SJSA1 (cell line): Measurements from ENCODE around the gene GYG1. TPM values are rescaled to one million over a fixed set of nuclear protein-coding genes. Genes with fewer than 3 reads are reported as not detected.

Source experiments
- DNase-seq, 2 experiments: peaks; one replicate each; pipeline ENCODE4 v3.0.0-alpha.2; 2015 to 2020; ENCODE audit warnings: low spot score in 2 of 2, low read depth in 1 of 2
- H3K27ac ChIP-seq: fragments of 250-450 bp; sonication (Bioruptor Pico); 2 replicates; pipeline ENCODE4 v1.5.1; 2020; ENCODE audit warnings: mild to moderate bottlenecking, moderate library complexity
- H3K27me3 ChIP-seq: fragments of 250-450 bp; sonication (Bioruptor Pico); replicated peaks from 2 replicates; pipeline ENCODE4 v1.5.1; 2020; ENCODE audit warnings: mild to moderate bottlenecking, moderate library complexity
- H3K36me3 ChIP-seq: fragments of 250-450 bp; sonication (Bioruptor Pico); 2 replicates; pipeline ENCODE4 v1.5.1; 2020; ENCODE audit warnings: mild to moderate bottlenecking
- H3K4me1 ChIP-seq: fragments of 250-450 bp; sonication (Bioruptor Pico); replicated peaks from 2 replicates; pipeline ENCODE4 v1.6.1; 2021; ENCODE audit warnings: mild to moderate bottlenecking
- H3K4me3 ChIP-seq: fragments of 250-450 bp; sonication (Bioruptor Pico); 2 replicates; pipeline ENCODE4 v1.5.1; 2020; ENCODE audit warnings: mild to moderate bottlenecking
- H3K9me3 ChIP-seq: fragments of 250-450 bp; sonication (Bioruptor Pico); replicated peaks from 2 replicates; pipeline ENCODE4 v1.5.1; 2020; ENCODE audit warnings: mild to moderate bottlenecking
- total RNA-seq: library from RNA; depleted of rRNA; stranded (reverse); fragments of >200 nt; shearing (Covaris generic); gene quantifications from 2 replicates; pipeline ENCODE4 v1.2.3, GENCODE V29; 2014; rRNA removed

Gene GYG1
- 14.1 and 16.7 TPM in 2 replicates for total RNA-seq

- Histone ChIP-seq H3K36me3 (peaks cover 12% of the 10 kb centered on the region), H3K9me3 (no peaks in the 10 kb centered on the region), H3K4me1 (peaks cover 9% of the 10 kb centered on the region; the same call in 1 of the 2 replicates), H3K4me3 (peak within 1 kb of the TSS; percentile 80), H3K27ac (peak within 1 kb of the TSS; percentile 64), H3K27me3 (no peaks in the 10 kb centered on the region)
- peak; percentile 70 to 81 for DNase-seq
These were observed at the start of gene GYG1 for GRCh38 chr3:148991219-148992026. GYG1 (plus strand) TSS chr3:148991540; CDS start chr3:148991641, 101 bp downstream.

DNA sequence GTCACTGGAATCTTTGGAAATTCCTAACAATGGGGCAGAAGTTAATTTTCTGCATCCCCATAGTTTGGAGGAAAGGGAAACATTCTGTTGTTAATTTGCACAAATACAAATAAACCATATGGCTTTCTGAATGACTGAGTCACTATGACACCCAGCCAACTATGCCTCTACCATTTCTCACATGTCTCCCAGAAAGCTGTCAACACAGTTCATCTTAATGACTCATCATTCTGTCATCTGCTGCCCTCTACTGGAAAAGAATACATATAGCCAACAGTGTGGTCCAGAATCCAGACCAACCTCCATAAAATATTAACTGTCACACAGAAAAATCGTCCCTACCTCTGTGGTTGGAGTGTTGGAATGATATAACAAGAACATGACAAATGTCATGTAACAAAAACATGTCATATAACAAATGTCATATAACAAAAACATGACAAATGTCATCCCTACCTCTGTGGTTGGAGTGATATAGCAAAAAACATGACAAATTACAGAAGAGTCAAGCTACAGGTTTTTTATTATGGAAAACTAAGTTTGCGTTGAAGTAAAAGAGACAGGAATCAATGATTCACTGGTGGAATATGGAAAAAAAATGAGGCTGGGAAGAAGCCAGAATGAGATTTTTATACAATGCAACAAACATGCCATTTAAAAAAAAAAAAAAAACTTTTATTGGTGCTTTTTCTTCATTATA, 47.7 kb upstream of the GYG1 start:
- Histone ChIP-seq H3K4me3 (no peak overlapping the region), H3K36me3 (no peaks in the 10 kb centered on the region), H3K4me1 (peaks cover 13% of the 10 kb centered on the region), H3K27me3 (no peaks in the 10 kb centered on the region), H3K27ac (no peak overlapping the region), H3K9me3 (no peaks in the 10 kb centered on the region)
- DNase-seq, result peak; percentile 74 to 89

DNA sequence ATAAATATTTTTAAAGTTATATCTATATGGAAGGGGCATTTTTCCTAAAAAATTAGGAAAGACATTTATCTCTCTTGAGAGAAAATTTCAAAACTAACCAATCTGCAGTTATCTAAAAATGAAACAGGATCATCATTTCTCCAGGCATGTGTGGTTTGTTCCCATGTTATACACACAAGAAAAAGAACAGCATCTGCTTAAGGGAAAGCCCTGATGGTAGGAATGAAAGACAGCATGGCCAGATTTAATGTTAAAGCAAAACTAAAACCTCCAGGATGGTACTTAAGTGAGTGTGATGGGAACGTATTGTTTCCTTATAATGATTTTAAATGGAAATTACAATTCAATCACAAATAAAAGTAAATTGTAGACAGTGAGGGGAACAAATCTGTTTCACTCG, 46.2 kb upstream of the GYG1 start:
- no peak for DNase-seq
- no peaks in the 10 kb centered on the region for H3K36me3 ChIP-seq
- peaks cover 13% of the 10 kb centered on the region for H3K4me1 ChIP-seq
- no peak overlapping the region for H3K27ac ChIP-seq
- H3K27me3 ChIP-seq, result no peaks in the 10 kb centered on the region
- no peak overlapping the region for H3K4me3 ChIP-seq
- no peaks in the 10 kb centered on the region for H3K9me3 ChIP-seq

DNA sequence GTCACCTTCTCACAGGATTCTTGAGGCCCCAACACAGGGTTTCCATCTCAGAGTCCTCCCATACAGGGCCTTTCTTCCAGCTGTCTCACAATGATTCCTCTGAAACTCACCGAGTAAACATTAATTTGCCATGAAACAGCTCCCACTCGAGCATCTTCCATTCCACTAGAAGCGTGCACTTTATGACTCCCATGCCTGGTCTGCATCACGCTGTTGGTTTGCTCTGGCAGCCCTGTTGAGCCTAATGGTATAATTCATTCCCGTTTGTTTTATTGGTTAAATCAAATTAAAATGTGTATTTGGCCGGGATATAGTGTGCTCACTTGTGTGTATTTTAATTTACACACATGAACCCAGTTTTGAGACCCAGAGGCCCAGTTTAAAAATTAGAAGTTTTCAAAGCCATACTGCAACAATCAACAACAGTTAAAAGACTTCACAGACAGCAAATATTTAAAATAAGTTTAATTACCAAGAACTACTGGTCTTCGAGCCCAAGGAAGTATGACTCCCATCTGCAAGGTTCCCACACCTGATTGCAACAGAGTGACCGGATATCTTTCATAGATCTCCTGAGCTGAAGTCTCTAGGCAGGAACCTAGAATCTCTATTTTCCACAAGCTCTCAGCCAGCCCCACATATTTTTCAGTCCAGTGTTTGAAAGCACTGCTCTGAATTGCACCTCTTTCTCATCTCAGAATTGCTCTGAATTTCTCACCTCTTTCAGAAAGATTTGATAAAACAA, 42.3 kb upstream of the GYG1 start:
- H3K9me3 ChIP-seq, result no peaks in the 10 kb centered on the region

DNA sequence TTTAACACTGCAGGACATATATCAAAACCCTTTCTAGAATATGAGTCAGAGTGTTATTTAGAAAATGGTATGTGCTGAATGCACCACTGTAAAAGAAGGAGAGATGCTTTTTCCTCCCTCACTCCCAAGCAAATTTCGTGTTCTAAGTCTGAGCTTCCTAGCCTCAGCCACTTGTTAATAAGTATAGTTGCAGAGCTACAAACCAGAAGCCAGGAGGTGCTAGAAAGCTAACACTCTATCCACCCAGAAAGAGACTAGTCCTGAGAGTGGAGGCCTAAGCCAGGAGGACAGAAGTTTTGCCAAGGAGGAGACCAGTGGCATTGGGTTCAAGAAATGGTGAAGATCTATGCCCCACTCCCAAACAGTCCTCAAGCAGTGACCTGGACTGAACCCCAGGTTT, 40.5 kb upstream of the GYG1 start:
- no peak for DNase-seq
- no peaks in the 10 kb centered on the region for H3K36me3 ChIP-seq
- no peak overlapping the region for H3K4me3 ChIP-seq
- H3K4me1 ChIP-seq, result peaks cover 21% of the 10 kb centered on the region
- no peaks in the 10 kb centered on the region for H3K9me3 ChIP-seq
- no peak overlapping the region for H3K27ac ChIP-seq
- H3K27me3 ChIP-seq, result no peaks in the 10 kb centered on the region

More for the DNA sequence above, 42.3 kb upstream of the GYG1 start:
- DNase-seq, result no peak
- H3K4me1 ChIP-seq, result peaks cover 19% of the 10 kb centered on the region
- H3K27me3 ChIP-seq, result no peaks in the 10 kb centered on the region
- no peak overlapping the region for H3K4me3 ChIP-seq
- H3K36me3 ChIP-seq, result no peaks in the 10 kb centered on the region
- no peak overlapping the region for H3K27ac ChIP-seq

GRCh38 chr3:148951599-148952361, 39.6 kb upstream of the GYG1 start:
- H3K4me3 ChIP-seq, result no peak overlapping the region
- no peaks in the 10 kb centered on the region for H3K36me3 ChIP-seq
- no peaks in the 10 kb centered on the region for H3K9me3 ChIP-seq
- peaks cover 24% of the 10 kb centered on the region for H3K4me1 ChIP-seq
- H3K27me3 ChIP-seq, result no peaks in the 10 kb centered on the region
- no peak overlapping the region for H3K27ac ChIP-seq
- peak in 1 of 2 experiments; percentile 28 for DNase-seq

- no peak for DNase-seq
- Histone ChIP-seq H3K36me3 (no peaks in the 10 kb centered on the region), H3K4me1 (peaks cover 24% of the 10 kb centered on the region), H3K4me3 (no peak overlapping the region), H3K27me3 (no peaks in the 10 kb centered on the region), H3K27ac (no peak overlapping the region), H3K9me3 (no peaks in the 10 kb centered on the region)
These were observed 38.2 kb upstream of the GYG1 start for GRCh38 chr3:148953094-148953493.

GRCh38 chr3:148954981-148955380, 36.4 kb upstream of the GYG1 start:
- Histone ChIP-seq H3K36me3 (no peaks in the 10 kb centered on the region), H3K4me1 (peaks cover 24% of the 10 kb centered on the region), H3K27me3 (no peaks in the 10 kb centered on the region), H3K27ac (no peak overlapping the region), H3K9me3 (no peaks in the 10 kb centered on the region), H3K4me3 (no peak overlapping the region)
- no peak for DNase-seq

- DNase-seq, result peak; percentile 54 to 79
- peaks cover 19% of the 10 kb centered on the region for H3K4me1 ChIP-seq
- H3K9me3 ChIP-seq, result no peaks in the 10 kb centered on the region
- peak overlapping the region; percentile 5 for H3K27ac ChIP-seq
- H3K4me3 ChIP-seq, result no peak overlapping the region
- no peaks in the 10 kb centered on the region for H3K27me3 ChIP-seq
- H3K36me3 ChIP-seq, result no peaks in the 10 kb centered on the region
These were observed 35.6 kb upstream of the GYG1 start for GRCh38 chr3:148955544-148956346.

GRCh38 chr3:148957586-148957985, 33.8 kb upstream of the GYG1 start:
- Histone ChIP-seq H3K36me3 (no peaks in the 10 kb centered on the region), H3K4me1 (peaks cover 5% of the 10 kb centered on the region; the same call in 1 of the 2 replicates)
- no peak for DNase-seq

GRCh38 chr3:148958696-148959095, 32.6 kb upstream of the GYG1 start:
- DNase-seq, result no peak
- Histone ChIP-seq H3K36me3 (no peaks in the 10 kb centered on the region), H3K9me3 (no peaks in the 10 kb centered on the region), H3K27ac (no peak overlapping the region), H3K27me3 (no peaks in the 10 kb centered on the region), H3K4me1 (peaks cover 5% of the 10 kb centered on the region; the same call in 1 of the 2 replicates), H3K4me3 (no peak overlapping the region)

More at GRCh38 chr3:148957586-148957985, 33.8 kb upstream of the GYG1 start:
- Histone ChIP-seq H3K27me3 (no peaks in the 10 kb centered on the region), H3K4me3 (no peak overlapping the region), H3K9me3 (no peaks in the 10 kb centered on the region), H3K27ac (no peak overlapping the region)

- Histone ChIP-seq H3K4me1 (no peaks in the 10 kb centered on the region), H3K9me3 (no peaks in the 10 kb centered on the region), H3K36me3 (no peaks in the 10 kb centered on the region), H3K4me3 (no peak overlapping the region), H3K27me3 (no peaks in the 10 kb centered on the region), H3K27ac (no peak overlapping the region)
- peak; percentile 39 to 53 for DNase-seq
These were observed 28.8 kb upstream of the GYG1 start for GRCh38 chr3:148962513-148962912.
